ENCODE results near the gene ANKRD30BL.
"Not testable (repeated sequence)": the region's sequence is repeated elsewhere in the genome, so short reads cannot be mapped to it uniquely, and the experiment has no call there.

The ANKRD30BL gene, protein sequence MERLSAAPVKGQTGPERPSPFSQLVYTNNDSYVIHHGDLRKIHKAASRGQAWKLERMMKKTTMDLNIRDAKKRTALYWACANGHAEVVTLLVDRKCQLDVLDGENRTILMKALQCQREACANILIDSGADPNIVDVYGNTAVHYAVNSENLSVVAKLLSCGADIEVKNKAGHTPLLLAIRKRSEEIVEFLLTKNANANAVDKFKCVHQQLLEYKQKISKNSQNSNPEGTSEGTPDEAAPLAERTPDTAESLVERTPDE

DNA sequence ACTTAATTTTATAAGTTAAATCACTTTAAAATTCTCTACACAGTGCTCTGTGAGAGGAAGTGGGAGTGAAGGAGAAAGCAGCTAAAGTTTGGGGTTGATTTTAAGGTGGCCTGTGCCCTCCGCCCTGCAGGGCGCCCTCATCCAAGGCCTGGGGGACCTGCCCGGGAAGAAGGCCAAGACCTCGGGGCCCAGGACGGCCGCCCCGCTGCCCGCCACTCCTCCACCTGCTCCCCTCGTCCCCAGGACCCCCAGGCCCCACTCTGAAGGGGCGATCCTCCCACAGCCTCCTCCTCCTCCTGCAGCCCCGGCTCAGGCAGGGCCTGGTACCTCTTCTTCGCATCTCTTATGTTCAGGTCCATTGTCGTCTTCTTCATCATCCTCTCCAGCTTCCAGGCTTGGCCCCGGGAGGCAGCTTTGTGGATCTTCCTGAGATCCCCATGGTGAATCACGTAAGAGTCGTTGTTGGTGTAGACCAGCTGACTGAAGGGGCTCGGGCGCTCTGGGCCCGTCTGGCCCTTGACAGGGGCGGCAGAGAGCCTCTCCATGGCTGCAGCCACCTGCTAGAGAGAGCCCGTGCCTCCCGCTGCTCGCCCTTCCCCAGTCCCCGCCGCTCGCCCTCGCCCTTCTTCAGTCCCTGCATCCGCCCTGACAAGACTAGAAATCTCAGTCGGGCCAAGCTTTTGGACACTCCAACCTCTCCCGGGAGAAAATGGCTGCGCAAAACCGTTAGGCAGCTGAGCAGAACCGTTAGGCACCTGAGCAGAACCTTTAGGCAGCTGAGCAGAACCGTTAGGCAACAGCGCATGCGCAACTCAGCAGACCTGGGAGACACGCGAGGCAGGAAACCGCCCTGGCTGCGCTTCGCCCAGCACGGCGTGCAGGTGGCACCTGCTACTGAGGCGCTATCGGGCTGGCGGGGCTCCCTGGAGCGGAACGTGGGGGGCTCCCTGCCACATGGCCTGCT is at the start of gene ANKRD30BL:
Gene ANKRD30BL, minus strand, starts transcription at position 792 of the 964 bp plus-strand sequence. Its CDS starts 247 bp downstream, at position 545.
- not testable (repeated sequence) for DNase-seq (ENCODE audit: low spot score)

DNA sequence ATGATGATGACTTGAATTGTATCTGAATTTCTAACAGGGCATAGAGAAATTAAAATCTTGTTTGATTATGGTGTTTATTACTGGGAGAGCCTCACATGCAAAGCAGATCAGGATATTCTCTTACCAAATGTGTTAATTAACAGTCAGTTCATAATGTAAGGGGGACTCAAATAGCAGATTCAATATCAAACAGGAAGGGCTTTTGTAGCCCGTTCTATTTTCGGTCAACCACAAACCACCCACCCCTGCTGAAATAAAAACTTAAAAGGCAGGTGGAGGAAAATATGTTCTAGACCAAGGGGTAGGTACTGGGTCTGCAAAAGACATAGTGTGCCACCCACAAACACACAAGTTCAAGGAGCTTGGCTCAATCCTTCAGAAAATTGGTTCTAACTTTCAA is 41.1 kb upstream of the ANKRD30BL start:
- DNase-seq (ENCODE audit: low spot score) = not testable (repeated sequence)

DNA sequence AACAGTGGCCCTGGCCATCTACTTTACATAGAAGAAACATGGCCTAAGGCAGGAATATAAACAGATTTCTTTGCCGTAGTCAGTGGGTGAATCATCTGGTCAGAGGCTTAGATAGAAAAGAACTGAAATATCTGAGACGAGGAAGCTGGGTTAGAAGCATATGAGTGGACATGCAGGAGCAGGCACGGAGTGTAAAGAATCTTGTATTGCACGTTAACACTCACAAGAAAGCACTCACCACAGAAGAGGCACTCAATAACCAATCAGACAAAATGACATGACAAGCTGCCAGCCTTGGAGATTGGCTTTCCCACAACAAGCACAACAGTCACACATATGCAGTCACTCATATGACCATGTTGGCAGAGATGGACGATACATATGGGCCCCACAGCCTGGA is 31.1 kb upstream of the ANKRD30BL start:
- DNase-seq (ENCODE audit: low spot score) = not testable (repeated sequence)

DNA sequence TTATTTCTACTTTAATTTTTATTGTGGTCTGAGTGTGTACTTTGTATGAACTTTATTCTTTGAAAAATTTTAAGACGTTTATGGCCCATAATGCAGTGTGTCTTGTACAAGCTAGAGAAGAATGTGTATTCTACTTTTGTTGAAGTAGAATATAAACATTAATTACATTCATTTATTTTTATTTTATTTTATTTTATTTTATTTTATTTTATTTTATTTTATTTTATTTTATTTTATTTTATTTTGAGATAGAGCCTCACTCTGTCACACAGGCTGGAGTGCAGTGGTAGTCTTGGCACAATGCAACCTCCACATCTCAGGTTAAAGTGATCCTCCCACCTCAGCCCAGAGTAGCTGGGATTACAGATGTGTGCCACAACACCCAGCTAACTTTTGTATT is 5.3 kb upstream of the ANKRD30BL start:
- DNase-seq (ENCODE audit: low spot score) = not testable (repeated sequence)

DNA sequence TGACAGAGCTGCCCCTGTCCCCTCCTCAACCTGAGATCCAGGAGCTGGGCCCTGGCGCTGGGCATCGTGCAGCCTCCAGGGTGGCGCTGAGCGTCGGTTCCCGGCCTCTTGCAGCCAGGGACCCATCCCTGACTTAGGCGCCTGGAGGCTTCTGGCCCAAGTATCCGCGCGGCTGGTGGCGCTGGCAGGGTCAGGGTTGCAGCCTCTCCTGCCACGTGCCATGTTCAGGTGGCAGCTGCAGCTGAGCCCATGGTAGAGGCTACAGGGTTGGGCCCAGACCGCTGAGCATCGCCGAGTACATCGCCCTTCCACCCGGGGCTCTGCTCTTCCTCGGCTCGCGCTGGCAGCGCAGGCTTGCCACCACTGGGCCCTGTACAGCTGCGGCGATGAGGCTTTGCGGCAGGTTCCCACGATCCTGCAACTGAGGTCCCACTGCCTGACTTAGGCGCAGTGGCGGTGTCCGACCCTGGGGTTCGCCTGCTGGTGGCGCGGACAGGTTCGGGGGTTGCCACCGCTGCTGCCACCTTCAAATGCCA is 441 bp upstream of the ANKRD30BL start:
- DNase-seq (ENCODE audit: low spot score) = not testable (repeated sequence)

DNA sequence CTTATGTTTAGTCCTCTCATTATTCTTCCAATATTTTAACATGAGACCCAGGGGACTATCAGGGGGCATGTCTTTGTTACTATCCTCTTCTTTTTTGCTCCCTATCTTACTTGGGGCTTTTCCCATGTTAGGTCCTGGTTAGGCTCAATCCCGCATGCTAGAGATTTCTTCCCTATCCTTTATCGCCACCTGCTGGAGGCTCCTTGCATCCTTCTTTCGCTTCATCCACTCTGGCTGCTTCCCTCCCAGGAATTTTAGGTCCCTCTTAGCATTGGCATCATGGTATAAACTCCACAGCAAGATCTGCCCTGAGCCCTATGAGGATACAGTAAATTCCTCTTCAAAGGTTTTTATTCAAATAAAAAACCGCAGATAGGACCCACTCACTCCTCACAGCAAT is 15.0 kb downstream of the ANKRD30BL start:
- DNase-seq (ENCODE audit: low spot score) = not testable (repeated sequence)
